Upper lobe of right lung (tissue), 1 donor: ENCODE data around the gene IGFBP6. TPM values are rescaled to one million over a fixed set of nuclear protein-coding genes. Genes with fewer than 3 reads are reported as not detected.
"Not testable (repeated sequence)": the region's sequence is repeated elsewhere in the genome, so short reads cannot be mapped to it uniquely, and the experiment has no call there.

ENCODE experiments used
- ATAC-seq: fragments of 200-7000 bp; cut with Tn5 transposase; one replicate; pipeline ENCODE4 v1.9.1; 2020; ENCODE audit warnings: mild to moderate bottlenecking, moderate library complexity
- DNase-seq: peaks from one replicate; pipeline ENCODE4 v3.0.0-alpha.2; 2020
- H3K27ac ChIP-seq: fragments of 200-600 bp; one replicate; pipeline ENCODE4 v1.8.0; 2022
- H3K27me3 ChIP-seq: fragments of 200-600 bp; one replicate; pipeline ENCODE4 v1.8.0; 2022; ENCODE audit warnings: mild to moderate bottlenecking
- H3K36me3 ChIP-seq: fragments of 200-600 bp; one replicate; pipeline ENCODE4 v1.8.0; 2022
- H3K4me1 ChIP-seq: fragments of 200-600 bp; one replicate; pipeline ENCODE4 v1.8.0; 2022
- H3K4me3 ChIP-seq: fragments of 200-600 bp; one replicate; pipeline ENCODE4 v1.8.0; 2022; ENCODE audit warnings: mild to moderate bottlenecking
- H3K9me3 ChIP-seq: fragments of 200-600 bp; one replicate; pipeline ENCODE4 v1.8.0; 2022
- CTCF ChIP-seq: fragments of 200-600 bp; IDR thresholded peaks from one replicate; pipeline ENCODE4 v1.8.0; 2022; ENCODE audit warnings: antibody characterized with exemption
- intact Hi-C: fragments of 100-400 bp; cut with DNase I; formaldehyde crosslinking; loops from one replicate; pipeline ENCODE4 v1.11.0; 2022
- total RNA-seq: library from RNA; stranded (reverse); fragmentation: NEBNext Ultra II Directional; extraction: Animal tissue kit (Norgen Biotek cat#: 25700); gene quantifications from one replicate; pipeline ENCODE4 v1.2.1, GENCODE V29; 2021
- donor health status: DM: no; HTN: yes; CAD: no; lungs with severe emphysema.

The IGFBP6 gene
- total RNA-seq, 1 donor from 2014 or later = 34.6 TPM

GRCh38 chr12:53090105-53090504 is 7.4 kb upstream of the IGFBP6 start:
- Histone ChIP-seq H3K4me3 (no peak overlapping the region), H3K9me3 (no peaks in the 10 kb centered on the region), H3K4me1 (no peaks in the 10 kb centered on the region), H3K36me3 (no peaks in the 10 kb centered on the region), H3K27me3 (no peaks in the 10 kb centered on the region), H3K27ac (no peak overlapping the region)
- DNase-seq (no peak), ATAC-seq (no peak)
- TF ChIP-seq CTCF = no peak
- intact Hi-C loops = no loop called here

GRCh38 chr12:53090554-53090953 is 6.9 kb upstream of the IGFBP6 start:
- H3K27me3 ChIP-seq = no peaks in the 10 kb centered on the region
- no peak overlapping the region for H3K4me3 ChIP-seq
- DNase-seq (no peak), ATAC-seq (no peak)
- intact Hi-C loops = no loop called here
- no peak overlapping the region for H3K27ac ChIP-seq
- H3K4me1 ChIP-seq = no peaks in the 10 kb centered on the region
- H3K9me3 ChIP-seq = no peaks in the 10 kb centered on the region
- TF ChIP-seq CTCF = no peak
- no peaks in the 10 kb centered on the region for H3K36me3 ChIP-seq

GRCh38 chr12:53091756-53092155 is 5.7 kb upstream of the IGFBP6 start:
- H3K9me3 ChIP-seq = no peaks in the 10 kb centered on the region
- H3K27me3 ChIP-seq = no peaks in the 10 kb centered on the region
- no peaks in the 10 kb centered on the region for H3K36me3 ChIP-seq
- peaks cover 10% of the 10 kb centered on the region for H3K4me1 ChIP-seq
- ATAC-seq = no peak
- TF ChIP-seq CTCF = no peak
- no peak for DNase-seq
- H3K27ac ChIP-seq = no peak overlapping the region
- intact Hi-C loops = no loop called here
- H3K4me3 ChIP-seq = no peak overlapping the region

GRCh38 chr12:53093777-53094393 is 3.6 kb upstream of the IGFBP6 start:
- no peak for DNase-seq
- ATAC-seq = peak; percentile 59
- H3K4me3 ChIP-seq = no peak overlapping the region
- H3K9me3 ChIP-seq = no peaks in the 10 kb centered on the region
- no peaks in the 10 kb centered on the region for H3K27me3 ChIP-seq
- peak overlapping the region; percentile 30 for H3K27ac ChIP-seq
- no peaks in the 10 kb centered on the region for H3K36me3 ChIP-seq
- no peak for TF ChIP-seq CTCF
- intact Hi-C loops = no loop called here
- peaks cover 30% of the 10 kb centered on the region for H3K4me1 ChIP-seq

GRCh38 chr12:53094394-53094787 is 3.1 kb upstream of the IGFBP6 start:
- no peak for TF ChIP-seq CTCF
- intact Hi-C loops = no loop called here
- no peak for DNase-seq

GRCh38 chr12:53094796-53095595 is 2.5 kb upstream of the IGFBP6 start:
- DNase-seq, H3K9me3 ChIP-seq, H3K27ac ChIP-seq, ATAC-seq, H3K36me3 ChIP-seq, intact Hi-C loops, H3K27me3 ChIP-seq, H3K4me3 ChIP-seq: not testable (repeated sequence)
- H3K4me1 ChIP-seq = peaks cover 35% of the 10 kb centered on the region

More at GRCh38 chr12:53094394-53094787, 3.1 kb upstream of the IGFBP6 start:
- Histone ChIP-seq H3K36me3 (no peaks in the 10 kb centered on the region), H3K4me3 (no peak overlapping the region), H3K27me3 (no peaks in the 10 kb centered on the region), H3K9me3 (no peaks in the 10 kb centered on the region), H3K4me1 (peaks cover 35% of the 10 kb centered on the region), H3K27ac (peak overlapping the region; percentile 30)
- no peak for ATAC-seq

GRCh38 chr12:53095596-53095895 is 1.9 kb upstream of the IGFBP6 start:
- H3K27me3 ChIP-seq, H3K9me3 ChIP-seq, H3K4me3 ChIP-seq, DNase-seq, H3K36me3 ChIP-seq, ATAC-seq, intact Hi-C loops: not testable (repeated sequence)
- H3K27ac ChIP-seq = peak overlapping the region; percentile 36
- H3K4me1 ChIP-seq = peaks cover 35% of the 10 kb centered on the region
